ENCODE data around the gene PRDX5.

PRDX5 gene

GRCh38 chr11:64290352-64291261 is 27.3 kb upstream of the PRDX5 start:
- no peak for DNase-seq

GRCh38 chr11:64291262-64291751 is 26.6 kb upstream of the PRDX5 start, which contains the start of gene KCNK4:
TSS of gene KCNK4 (plus strand) at chr11:64291302. CDS start at chr11:64293019, 1,717 bp downstream.
- no peak for DNase-seq

- peak in 2 of 3 experiments; percentile 22 to 34 for DNase-seq
These were observed 26.0 kb upstream of the PRDX5 start for GRCh38 chr11:64291752-64292459.

- DNase-seq, result no peak
These were observed 25.3 kb upstream of the PRDX5 start for GRCh38 chr11:64292460-64293254.

- no peak for DNase-seq
These were observed 23.1 kb upstream of the PRDX5 start for GRCh38 chr11:64294774-64295173.

- no peak for DNase-seq
These were observed 22.2 kb upstream of the PRDX5 start for GRCh38 chr11:64295760-64296159.

GRCh38 chr11:64296236-64296635 is 21.7 kb upstream of the PRDX5 start:
- DNase-seq, result no peak

GRCh38 chr11:64296830-64297698 is 20.9 kb upstream of the PRDX5 start:
- DNase-seq, result no peak

- DNase-seq, result no peak
These were observed 20.1 kb upstream of the PRDX5 start for GRCh38 chr11:64297699-64298358.

- peak in 2 of 3 experiments; percentile 50 to 59 for DNase-seq
These were observed 18.7 kb upstream of the PRDX5 start for GRCh38 chr11:64298966-64299846.

- peak in 1 of 3 experiments; percentile 46 for DNase-seq
These were observed 17.9 kb upstream of the PRDX5 start, which contains the start of gene CATSPERZ for GRCh38 chr11:64299847-64300648. TSS of gene CATSPERZ (plus strand) at chr11:64300358. CDS start at chr11:64300411, 53 bp downstream.

- no peak for DNase-seq
These were observed 14.6 kb upstream of the PRDX5 start for GRCh38 chr11:64303109-64304031.

- no peak for DNase-seq
These were observed 13.9 kb upstream of the PRDX5 start for GRCh38 chr11:64304032-64304315.

GRCh38 chr11:64304316-64305072 is 13.4 kb upstream of the PRDX5 start:
- DNase-seq, result peak; percentile 86 to 95 (median 91)

- DNase-seq, result peak; percentile 99 to 100 (median 100)
These were observed 12.7 kb upstream of the PRDX5 start, which contains the start of gene ESRRA for GRCh38 chr11:64305075-64305690. TSS of gene ESRRA (plus strand) at chr11:64305524. CDS start at chr11:64307180, 1,656 bp downstream.

GRCh38 chr11:64305691-64306562 is 12.0 kb upstream of the PRDX5 start:
- peak; percentile 10 to 80 (median 71) for DNase-seq
